ENCODE data around the gene DDIT4L.
"Not testable (repeated sequence)": the region's sequence is repeated elsewhere in the genome, so short reads cannot be mapped to it uniquely, and the experiment has no call there.

GRCh38 chr4:100137320-100137719 is 52.9 kb downstream of the DDIT4L start:
- not testable (repeated sequence) for TF ChIP-seq POLR2AphosphoS5 (IDR thresholded peaks at IDR 0.05; ENCODE audit: insufficient read depth in 1 of 2, low read depth in 1 of 2); POLR2A (IDR thresholded peaks at IDR 0.05)
